IPS-NIHi7 (cell line): ENCODE measurements around the gene KCNK4.
"Not testable (repeated sequence)": the region's sequence is repeated elsewhere in the genome, so short reads cannot be mapped to it uniquely, and the experiment has no call there.

Source experiments
- DNase-seq: peaks from one replicate; pipeline ENCODE4 v3.0.0; 2012; ENCODE audit warnings: mixed read lengths; ENCODE audit errors: extremely low spot score

The KCNK4 gene

GRCh38 chr11:64291262-64291751 is at the start of gene KCNK4:
Gene KCNK4 (plus strand): TSS chr11:64291302. CDS start chr11:64293019, 1,717 bp downstream.
- DNase-seq, result no peak

GRCh38 chr11:64241491-64242374 is 49.4 kb upstream of the KCNK4 start:
- DNase-seq, result peak; percentile 91

GRCh38 chr11:64243236-64243854 is 47.8 kb upstream of the KCNK4 start:
- DNase-seq, result no peak

- no peak for DNase-seq
These were observed 47.0 kb upstream of the KCNK4 start for GRCh38 chr11:64244107-64244506.

- DNase-seq, result no peak
These were observed 46.1 kb upstream of the KCNK4 start for GRCh38 chr11:64244966-64245365.

GRCh38 chr11:64245401-64245796 is 45.7 kb upstream of the KCNK4 start:
- DNase-seq, result no peak

- peak; percentile 23 for DNase-seq
These were observed 45.1 kb upstream of the KCNK4 start for GRCh38 chr11:64245797-64246620.

GRCh38 chr11:64246621-64246870 is 44.6 kb upstream of the KCNK4 start:
- not testable (repeated sequence) for DNase-seq

- DNase-seq, result peak; percentile 88
These were observed 44.0 kb upstream of the KCNK4 start, which contains the start of gene PPP1R14B for GRCh38 chr11:64246871-64247728. Gene PPP1R14B (minus strand): TSS chr11:64246943. CDS start chr11:64246673, 270 bp downstream.

GRCh38 chr11:64247729-64248531 is 43.2 kb upstream of the KCNK4 start:
- peak; percentile 26 for DNase-seq

- DNase-seq, result peak; percentile 39
These were observed 42.5 kb upstream of the KCNK4 start for GRCh38 chr11:64248578-64248977.

GRCh38 chr11:64249038-64249437 is 42.1 kb upstream of the KCNK4 start:
- DNase-seq, result no peak

- DNase-seq, result no peak
These were observed 41.3 kb upstream of the KCNK4 start for GRCh38 chr11:64249563-64250414.

- DNase-seq, result no peak
These were observed 40.6 kb upstream of the KCNK4 start for GRCh38 chr11:64250415-64251015.

- peak; percentile 80 for DNase-seq
These were observed 39.9 kb upstream of the KCNK4 start, which contains the start of gene PLCB3 for GRCh38 chr11:64251016-64251752. Gene PLCB3 (plus strand): TSS chr11:64251530. CDS start chr11:64251650, 120 bp downstream.

GRCh38 chr11:64251753-64252002 is 39.4 kb upstream of the KCNK4 start:
- no peak for DNase-seq

GRCh38 chr11:64252003-64252872 is 38.9 kb upstream of the KCNK4 start:
- no peak for DNase-seq
